Stomach (tissue), 9 donors: ENCODE measurements around the gene RIPOR3. TPM values are rescaled to one million over a fixed set of nuclear protein-coding genes. Genes with fewer than 3 reads are reported as not detected.
"Not testable (repeated sequence)": the region's sequence is repeated elsewhere in the genome, so short reads cannot be mapped to it uniquely, and the experiment has no call there.

Source experiments
- DNase-seq, 2 donors: peaks; one replicate each; pipeline versions ENCODE4 v3.0.0 to v3.0.0-alpha.2; 2013 to 2019
- H3K27ac ChIP-seq, 5 donors: fragments of 200-600 bp in 4 of 5; sonication (generic) in 4 of 5; one replicate each; pipeline ENCODE4 v1.5.1; 2013 to 2019; ENCODE audit warnings: mild to moderate bottlenecking in 1 of 5, moderate library complexity in 1 of 5
- H3K27me3 ChIP-seq, 3 donors: fragments of 200-600 bp; sonication (generic); one replicate each; pipeline ENCODE4 v1.5.1; 2017 to 2019; ENCODE audit warnings: mixed run types in 1 of 3
- H3K36me3 ChIP-seq, 4 donors: fragments of 200-600 bp; sonication (generic); 1 replicate in 3 of 4; 2 replicates in 1 of 4; pipeline ENCODE4 v1.5.1; 2016 to 2019
- H3K4me1 ChIP-seq, 4 donors: fragments of 200-600 bp; sonication (generic); one replicate each; pipeline ENCODE4 v1.5.1; 2016 to 2019
- H3K4me3 ChIP-seq, 4 donors: fragments of 200-600 bp; sonication (generic) in 3 of 4; one replicate each; pipeline ENCODE4 v1.5.1; 2016 to 2019; ENCODE audit warnings: mild to moderate bottlenecking in 1 of 4
- H3K9me3 ChIP-seq, 4 donors: fragments of 200-600 bp; sonication (generic); one replicate each; pipeline ENCODE4 v1.5.1; 2016 to 2019
- CTCF ChIP-seq, 7 experiments: fragments of 450-650 bp in 4 of 7; fragments of 200-600 bp in 3 of 7; sonication (generic) in 3 of 7; IDR thresholded peaks; one replicate each; pipeline ENCODE4 v1.5.1; 2016 to 2019; ENCODE audit warnings: antibody characterized with exemption in 7 of 7, control low read depth in 2 of 7, mild to moderate bottlenecking in 1 of 7
- EP300 ChIP-seq: sonication (generic); formaldehyde crosslinking; IDR thresholded peaks from one replicate; pipeline ENCODE4 v1.6.1; 2017; ENCODE audit warnings: antibody characterized with exemption
- POLR2A ChIP-seq, 4 donors: fragments of 450-650 bp; IDR thresholded peaks; one replicate each; pipeline ENCODE4 v1.6.1; 2016; ENCODE audit warnings: antibody characterized with exemption in 4 of 4, control low read depth in 2 of 4, mild to moderate bottlenecking in 1 of 4, moderate library complexity in 1 of 4
- POLR2AphosphoS5 ChIP-seq, 3 donors: sonication (generic); formaldehyde crosslinking; IDR thresholded peaks; one replicate each; pipeline ENCODE4 v1.6.1; 2016; ENCODE audit warnings: antibody characterized with exemption in 3 of 3
- WGBS, 5 donors: extraction: QIAGEN DNeasy Blood & Tissue Kit in 3 of 5; methylation state at CpG; one replicate each; pipeline versions ENCODE4 v1.1.5 to v1.1.7; 2013 to 2018; 5-methylcytosine and 5-hydroxymethylcytosine counted together
- intact Hi-C: fragments of 100-400 bp; cut with DNase I; formaldehyde crosslinking; loops from one replicate; pipeline ENCODE4 v1.15.1; 2023; ENCODE audit warnings: low total_unique reads
- polyA plus RNA-seq, 3 donors: library from polyadenylated mRNA; stranded (reverse); fragments of 200-250 nt; gene quantifications; one replicate each; pipeline ENCODE4 v1.2.3, GENCODE V29; 2013
- total RNA-seq, 5 donors: library from RNA; depleted of rRNA; stranded (reverse); fragments of >200 nt; gene quantifications; one replicate each; pipeline versions ENCODE4 v1.1.0 to v1.2.3, GENCODE V29; 2014 to 2016
- donor health status: healthy with polysubstance abuse.
- donor health status: Bipolar disorder and iron deficiency.
- donor health status: healthy.

The RIPOR3 gene
- total and polyA plus RNA-seq, 8 donors = 4.4 to 61.1 (median 8.2) TPM

GRCh38 chr20:50601511-50602431, 89.6 kb downstream of the RIPOR3 start:
- H3K4me1 ChIP-seq = peaks cover 0 to 11% (median under 1%) of the 10 kb centered on the region in 4 donors
- H3K4me3 ChIP-seq = no peak overlapping the region
- DNase-seq = peak in 1 of 2 donors; percentile 49
- TF ChIP-seq EP300 (no peak), CTCF (IDR thresholded peaks at IDR 0.05) (no peak), POLR2AphosphoS5 (IDR thresholded peaks at IDR 0.05) (no peak), POLR2A (IDR thresholded peaks at IDR 0.05) (no peak)
- no peak overlapping the region for H3K27ac ChIP-seq
- no peaks in the 10 kb centered on the region for H3K9me3 ChIP-seq
- H3K27me3 ChIP-seq = peaks cover 0 to 23% (median 0%) of the 10 kb centered on the region in 3 donors
- peaks cover 0 to 34% (median 14%) of the 10 kb centered on the region in 4 donors for H3K36me3 ChIP-seq
- WGBS, 5 donors = 69 to 83% (median 73%) methylated on average over 27 to 33 of the region's 33 CpGs
- intact Hi-C loops = no loop called here

- Histone ChIP-seq H3K27ac (no peak overlapping the region), H3K4me3 (no peak overlapping the region), H3K36me3 (peaks cover 0 to 34% (median 14%) of the 10 kb centered on the region in 4 donors), H3K9me3 (no peaks in the 10 kb centered on the region), H3K27me3 (peaks cover 0 to 29% (median 0%) of the 10 kb centered on the region in 3 donors), H3K4me1 (peaks cover 7 to 25% (median 13%) of the 10 kb centered on the region in 4 donors)
- TF ChIP-seq CTCF (IDR thresholded peaks at IDR 0.05) (no peak), EP300 (no peak), POLR2A (IDR thresholded peaks at IDR 0.05) (no peak), POLR2AphosphoS5 (IDR thresholded peaks at IDR 0.05) (no peak)
- WGBS, 5 donors = 73 to 81% (median 77%) methylated on average over 12 of the region's 12 CpGs
- intact Hi-C loops = no loop called here
- DNase-seq = no peak
Observed at GRCh38 chr20:50600281-50600895, 91.0 kb downstream of the RIPOR3 start.

- intact Hi-C loops, H3K27ac ChIP-seq, H3K4me3 ChIP-seq, H3K9me3 ChIP-seq, DNase-seq: not testable (repeated sequence)
- peaks cover 0 to 24% (median 11%) of the 10 kb centered on the region in 4 donors for H3K36me3 ChIP-seq
- peaks cover 0 to 29% (median 0%) of the 10 kb centered on the region in 3 donors for H3K27me3 ChIP-seq
- H3K4me1 ChIP-seq = peaks cover 7 to 36% (median 17%) of the 10 kb centered on the region in 4 donors
- 93 to 95% (median 95%) methylated on average over 5 of the region's 5 CpGs for WGBS, 5 donors
Observed at GRCh38 chr20:50598768-50599167, 92.6 kb downstream of the RIPOR3 start.

GRCh38 chr20:50598074-50598473, 93.3 kb downstream of the RIPOR3 start:
- Histone ChIP-seq H3K27me3 (peaks cover 0 to 29% (median 0%) of the 10 kb centered on the region in 3 donors), H3K9me3 (no peaks in the 10 kb centered on the region), H3K27ac (no peak overlapping the region), H3K36me3 (peaks cover 0 to 17% (median 8%) of the 10 kb centered on the region in 4 donors), H3K4me3 (no peak overlapping the region), H3K4me1 (peaks cover 7 to 40% (median 20%) of the 10 kb centered on the region in 4 donors)
- DNase-seq = no peak
- 86 to 91% (median 90%) methylated on average over 7 of the region's 7 CpGs for WGBS, 5 donors
- TF ChIP-seq EP300 (no peak), CTCF (IDR thresholded peaks at IDR 0.05) (no peak), POLR2A (IDR thresholded peaks at IDR 0.05) (no peak), POLR2AphosphoS5 (IDR thresholded peaks at IDR 0.05) (no peak)
- intact Hi-C loops = no loop called here
